SK-N-SH treated with all-trans-retinoic acid at 6 μM for 48 hours (cell line): Measurements from ENCODE around the gene HIBCH.

Experiments used
- CREB5 ChIP-seq: fragments of 250-450 bp; sonication (Bioruptor Pico); IDR thresholded peaks from 2 replicates; pipeline ENCODE4 v1.5.1; 2020; ENCODE audit warnings: low read depth, mild to moderate bottlenecking, moderate library complexity
- CSDC2 ChIP-seq: fragments of 250-450 bp; sonication (Bioruptor Pico); IDR thresholded peaks from 2 replicates; pipeline ENCODE4 v1.5.0; 2020; ENCODE audit warnings: mild to moderate bottlenecking, moderate library complexity
- CSRNP3 ChIP-seq: fragments of 250-450 bp; sonication (Bioruptor Pico); IDR thresholded peaks from 2 replicates; pipeline ENCODE4 v1.5.1; 2021; ENCODE audit warnings: mild to moderate bottlenecking, moderate library complexity
- ESRRG ChIP-seq: fragments of 250-450 bp; sonication (Bioruptor Pico); IDR thresholded peaks from 2 replicates; pipeline ENCODE4 v1.6.1; 2021; ENCODE audit warnings: mild to moderate bottlenecking
- ISL1 ChIP-seq: fragments of 250-450 bp; sonication (Bioruptor Pico); IDR thresholded peaks from 2 replicates; pipeline ENCODE4 v2.1.2; 2022; ENCODE audit warnings: mild to moderate bottlenecking, moderate library complexity
- PATZ1 ChIP-seq: fragments of 250-450 bp; sonication (Bioruptor Pico); IDR thresholded peaks from 2 replicates; pipeline ENCODE4 v1.8.0; 2020; ENCODE audit warnings: mild to moderate bottlenecking, moderate library complexity, borderline replicate concordance
- RARB ChIP-seq: fragments of 250-450 bp; sonication (Bioruptor Pico); IDR thresholded peaks from 2 replicates; pipeline ENCODE4 v1.8.0; 2021; ENCODE audit warnings: mild to moderate bottlenecking, moderate library complexity
- SNAI2 ChIP-seq: fragments of 250-450 bp; sonication (Bioruptor Pico); IDR thresholded peaks from 2 replicates; pipeline ENCODE4 v1.5.0; 2020; ENCODE audit warnings: mild to moderate bottlenecking, moderate library complexity
- TSHZ2 ChIP-seq: fragments of 250-450 bp; sonication (Bioruptor Pico); IDR thresholded peaks from 2 replicates; pipeline ENCODE4 v1.5.0; 2020; ENCODE audit warnings: mild to moderate bottlenecking, moderate library complexity
- ZFP3 ChIP-seq: fragments of 250-450 bp; sonication (Bioruptor Pico); IDR thresholded peaks from 2 replicates; pipeline ENCODE4 v1.5.0; 2020; ENCODE audit warnings: mild to moderate bottlenecking, moderate library complexity
- ZFP30 ChIP-seq: fragments of 450-650 bp; formaldehyde crosslinking; IDR thresholded peaks from 2 replicates; pipeline ENCODE4 v1.5.0; 2022; ENCODE audit warnings: mild to moderate bottlenecking, moderate library complexity
- ZNF565 ChIP-seq: fragments of 450-650 bp; formaldehyde crosslinking; conservative IDR thresholded peaks from 2 replicates; pipeline ENCODE4 v1.5.0; 2020; ENCODE audit warnings: low read depth, mild to moderate bottlenecking, moderate library complexity
- ZNF8 ChIP-seq: fragments of 450-650 bp; formaldehyde crosslinking; IDR thresholded peaks from 2 replicates; pipeline ENCODE4 v1.5.0; 2020; ENCODE audit warnings: mild to moderate bottlenecking, moderate library complexity

- no peak for TF ChIP-seq ESRRG
- no peak for TF ChIP-seq ZFP30 (CRISPR knock-in tag)
- no peak for TF ChIP-seq PATZ1 (CRISPR knock-in tag)
- no peak for TF ChIP-seq SNAI2
- no peak for TF ChIP-seq ZNF8
- no peak for TF ChIP-seq RARB (CRISPR knock-in tag)
- no peak for TF ChIP-seq ZFP3 (CRISPR knock-in tag)
- TF ChIP-seq CSRNP3 (CRISPR knock-in tag), result no peak
- TF ChIP-seq ISL1 (CRISPR knock-in tag), result no peak
- no peak for TF ChIP-seq ZNF565
- no peak for TF ChIP-seq TSHZ2 (CRISPR knock-in tag)
- TF ChIP-seq CSDC2, result no peak
- TF ChIP-seq CREB5 (CRISPR knock-in tag), result no peak
These were observed 134.2 kb downstream of the HIBCH start for GRCh38 chr2:190185380-190185779.
